NCI-H187 treated with DMSO at 0.1 percent for 48 hours (cell line): ENCODE data around the gene STX4.

Experiments
- DNase-seq: peaks from one replicate; lab custom pipeline; 2025; lab: John Stamatoyannopoulos, UW

Gene STX4

GRCh38 chr16:31064882-31065461, 31.6 kb downstream of the STX4 start:
- no peak for DNase-seq

DNA sequence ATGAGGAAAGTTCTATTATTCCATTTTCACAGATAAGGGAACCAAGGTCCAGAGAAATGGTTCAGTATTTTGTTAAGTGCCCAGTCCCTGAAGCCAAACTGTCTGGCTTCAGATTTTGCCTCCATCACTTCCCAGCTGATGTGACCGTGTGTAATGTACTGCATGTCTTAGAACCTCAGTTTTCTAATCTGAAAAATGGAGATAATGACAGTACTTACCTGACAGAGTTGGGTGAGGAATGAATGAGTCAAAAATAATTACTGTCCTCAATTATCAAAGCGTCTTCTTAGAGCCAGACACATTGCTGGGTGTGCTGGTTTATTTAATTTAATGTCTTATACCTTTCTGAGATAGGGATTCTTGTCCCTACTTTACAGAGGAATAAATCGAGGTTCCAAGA, 34.0 kb downstream of the STX4 start:
- no peak for DNase-seq

DNA sequence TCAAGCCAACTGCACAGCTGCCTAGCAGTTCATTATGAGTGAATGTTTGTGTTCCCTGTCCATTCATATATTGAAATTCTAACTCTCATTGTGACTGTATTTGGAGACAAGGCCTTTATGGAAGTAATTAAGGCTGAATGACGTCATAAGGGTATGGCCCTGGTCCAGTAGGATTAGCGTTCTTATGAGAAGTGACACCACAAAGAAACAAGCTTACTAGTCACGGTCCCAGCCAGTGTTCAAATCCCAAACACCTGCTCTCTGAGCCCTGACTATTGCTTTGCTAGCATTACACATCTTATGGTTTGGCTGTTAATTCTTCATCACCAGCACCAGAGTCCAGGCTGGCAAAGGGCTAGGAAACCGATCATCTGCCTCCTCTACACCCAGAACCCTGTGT, 38.5 kb downstream of the STX4 start:
- DNase-seq: no peak

GRCh38 chr16:31072540-31073141, 39.3 kb downstream of the STX4 start:
- no peak for DNase-seq

DNA sequence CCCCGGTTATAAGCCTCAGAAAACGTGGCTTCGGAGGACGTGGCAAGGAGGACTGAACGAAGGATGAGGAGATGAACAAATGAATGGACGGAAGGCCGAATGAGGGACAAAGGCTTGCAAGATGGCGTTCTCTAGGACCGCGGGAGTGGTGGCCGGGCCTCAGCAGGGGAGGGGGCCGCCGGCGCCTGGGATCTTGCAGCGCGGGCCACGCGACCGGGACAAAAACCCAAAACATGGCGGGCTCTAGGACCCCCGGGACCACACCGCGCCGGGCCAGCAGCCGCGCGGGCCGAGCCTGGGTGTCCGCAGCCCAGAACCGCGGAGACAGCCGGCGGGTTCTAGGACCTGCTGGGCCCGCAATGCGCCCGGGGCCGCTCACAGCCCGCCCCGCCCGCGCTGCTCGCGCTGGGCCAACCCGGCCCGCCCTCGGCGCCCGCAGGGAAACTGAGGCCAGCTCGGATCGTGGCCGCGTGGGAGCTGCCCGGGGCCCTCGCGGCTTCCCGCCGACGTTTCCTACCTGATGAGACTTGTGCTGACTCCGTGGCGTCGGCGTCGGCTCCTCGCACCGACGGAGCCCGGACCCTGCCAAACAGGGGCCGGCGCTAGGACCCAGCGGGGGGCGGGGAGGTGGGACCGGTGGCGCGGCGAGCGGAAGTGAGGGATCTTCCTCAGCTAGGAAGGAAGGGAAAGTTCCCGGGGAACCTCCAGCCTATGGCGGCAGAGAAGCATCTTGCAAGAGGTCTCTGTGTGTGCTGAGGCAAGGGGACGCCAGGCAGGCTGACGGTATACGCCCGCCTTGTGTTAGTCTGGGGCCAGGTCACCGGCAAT, 40.0 kb downstream of the STX4 start:
- DNase-seq: no peak

GRCh38 chr16:31073970-31074813, 40.8 kb downstream of the STX4 start, which contains the start of the genes ZNF646 and ZNF668:
Gene ZNF646 (plus strand): TSS chr16:31074422. CDS start chr16:31076325, 1,903 bp downstream.
Gene ZNF668 (minus strand): TSS chr16:31074240. CDS start chr16:31064459, 9,781 bp downstream.
- peak; percentile 90 for DNase-seq

GRCh38 chr16:31074814-31075183, 41.4 kb downstream of the STX4 start:
- no peak for DNase-seq

- DNase-seq: no peak
Observed at GRCh38 chr16:31076319-31076718, 43.0 kb downstream of the STX4 start.

GRCh38 chr16:31077024-31077423, 43.7 kb downstream of the STX4 start:
- DNase-seq: no peak

DNA sequence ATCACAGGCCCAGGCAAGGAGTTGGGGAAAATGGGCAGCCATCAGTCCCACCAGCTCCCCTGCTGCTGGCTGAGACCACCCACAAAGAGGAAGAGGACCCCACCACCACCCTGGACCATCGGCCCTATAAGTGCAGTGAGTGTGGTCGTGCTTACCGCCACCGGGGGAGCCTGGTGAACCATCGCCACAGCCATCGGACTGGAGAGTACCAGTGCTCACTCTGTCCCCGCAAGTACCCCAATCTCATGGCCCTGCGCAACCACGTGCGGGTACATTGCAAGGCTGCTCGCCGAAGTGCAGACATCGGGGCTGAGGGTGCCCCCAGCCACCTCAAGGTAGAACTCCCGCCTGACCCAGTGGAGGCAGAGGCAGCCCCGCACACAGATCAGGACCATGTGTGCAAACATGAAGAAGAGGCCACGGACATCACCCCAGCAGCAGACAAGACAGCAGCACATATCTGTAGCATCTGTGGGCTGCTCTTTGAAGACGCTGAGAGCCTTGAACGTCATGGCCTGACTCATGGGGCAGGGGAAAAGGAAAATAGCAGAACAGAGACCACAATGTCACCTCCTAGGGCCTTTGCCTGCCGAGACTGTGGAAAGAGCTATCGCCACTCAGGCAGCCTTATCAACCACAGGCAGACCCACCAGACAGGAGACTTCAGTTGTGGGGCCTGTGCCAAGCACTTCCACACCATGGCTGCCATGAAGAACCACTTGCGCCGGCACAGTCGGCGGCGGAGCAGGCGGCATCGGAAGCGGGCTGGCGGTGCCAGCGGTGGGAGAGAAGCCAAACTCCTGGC, 44.4 kb downstream of the STX4 start:
- DNase-seq: no peak

- no peak for DNase-seq
Observed at GRCh38 chr16:31078597-31079341, 45.4 kb downstream of the STX4 start.

DNA sequence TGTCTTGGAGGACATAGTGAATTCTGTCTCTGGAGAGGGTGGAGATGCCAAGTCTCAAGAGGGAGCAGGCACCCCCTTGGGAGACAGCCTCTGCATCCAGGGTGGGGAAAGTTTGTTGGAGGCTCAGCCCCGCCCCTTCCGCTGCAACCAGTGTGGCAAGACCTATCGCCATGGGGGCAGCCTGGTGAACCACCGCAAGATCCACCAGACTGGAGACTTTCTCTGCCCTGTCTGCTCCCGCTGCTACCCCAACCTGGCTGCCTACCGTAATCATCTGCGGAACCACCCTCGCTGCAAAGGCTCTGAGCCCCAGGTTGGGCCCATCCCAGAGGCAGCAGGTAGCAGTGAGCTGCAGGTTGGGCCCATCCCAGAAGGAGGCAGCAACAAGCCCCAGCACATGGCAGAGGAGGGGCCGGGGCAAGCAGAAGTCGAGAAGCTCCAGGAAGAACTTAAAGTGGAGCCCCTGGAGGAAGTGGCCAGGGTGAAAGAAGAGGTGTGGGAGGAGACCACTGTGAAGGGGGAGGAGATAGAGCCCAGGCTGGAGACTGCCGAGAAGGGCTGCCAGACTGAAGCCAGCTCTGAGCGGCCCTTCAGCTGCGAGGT, 46.1 kb downstream of the STX4 start:
- DNase-seq: no peak

DNA sequence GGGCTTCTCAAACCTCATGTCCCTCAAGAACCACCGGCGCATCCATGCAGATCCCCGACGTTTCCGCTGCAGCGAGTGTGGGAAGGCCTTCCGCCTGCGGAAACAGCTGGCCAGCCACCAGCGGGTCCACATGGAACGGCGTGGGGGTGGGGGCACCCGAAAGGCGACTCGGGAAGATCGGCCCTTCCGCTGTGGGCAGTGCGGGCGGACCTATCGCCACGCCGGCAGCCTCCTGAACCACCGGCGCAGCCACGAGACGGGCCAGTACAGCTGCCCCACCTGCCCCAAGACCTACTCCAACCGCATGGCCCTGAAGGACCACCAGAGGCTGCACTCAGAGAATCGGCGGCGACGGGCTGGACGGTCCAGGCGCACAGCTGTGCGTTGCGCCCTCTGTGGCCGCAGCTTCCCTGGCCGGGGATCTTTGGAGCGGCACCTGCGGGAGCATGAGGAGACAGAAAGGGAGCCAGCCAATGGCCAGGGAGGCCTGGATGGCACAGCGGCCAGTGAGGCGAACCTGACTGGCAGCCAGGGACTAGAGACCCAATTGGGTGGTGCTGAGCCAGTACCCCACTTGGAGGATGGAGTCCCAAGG, 46.8 kb downstream of the STX4 start:
- DNase-seq: no peak

GRCh38 chr16:31080756-31081419, 47.5 kb downstream of the STX4 start:
- no peak for DNase-seq

- DNase-seq: no peak
Observed at GRCh38 chr16:31081428-31082351, 48.3 kb downstream of the STX4 start.

DNA sequence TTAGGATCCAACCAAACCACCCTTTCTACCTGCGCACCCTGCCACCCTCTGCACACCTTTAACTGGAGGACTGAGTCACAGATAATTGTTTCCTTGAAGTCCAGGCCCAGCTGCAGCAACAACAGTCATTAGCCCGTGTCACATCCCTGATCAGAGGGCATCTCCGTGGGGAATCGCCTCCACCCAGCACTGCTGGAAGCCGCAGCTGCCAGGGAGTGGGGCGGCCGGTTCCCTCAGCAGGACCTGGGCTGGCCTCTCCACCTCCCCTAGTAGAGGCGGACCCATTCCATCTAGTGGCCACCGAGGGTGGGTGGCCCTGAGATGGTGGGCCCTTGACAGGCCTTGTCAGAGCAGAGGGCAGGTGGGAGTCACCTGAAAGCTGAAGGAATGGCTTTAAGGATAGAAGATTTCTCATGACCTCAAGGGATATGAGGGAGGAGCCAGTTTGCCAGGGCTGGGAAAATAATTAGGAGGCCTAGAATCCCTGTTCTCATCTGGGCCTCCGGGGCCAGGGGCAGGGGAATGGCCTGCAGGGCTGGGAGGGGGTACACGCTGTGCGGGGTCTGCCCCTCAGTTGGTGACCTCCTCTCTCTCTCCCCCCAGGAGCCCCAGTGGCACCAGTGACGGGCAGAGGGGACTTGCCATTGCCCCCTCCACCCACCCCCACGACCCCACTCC, 49.1 kb downstream of the STX4 start:
- no peak for DNase-seq

DNA sequence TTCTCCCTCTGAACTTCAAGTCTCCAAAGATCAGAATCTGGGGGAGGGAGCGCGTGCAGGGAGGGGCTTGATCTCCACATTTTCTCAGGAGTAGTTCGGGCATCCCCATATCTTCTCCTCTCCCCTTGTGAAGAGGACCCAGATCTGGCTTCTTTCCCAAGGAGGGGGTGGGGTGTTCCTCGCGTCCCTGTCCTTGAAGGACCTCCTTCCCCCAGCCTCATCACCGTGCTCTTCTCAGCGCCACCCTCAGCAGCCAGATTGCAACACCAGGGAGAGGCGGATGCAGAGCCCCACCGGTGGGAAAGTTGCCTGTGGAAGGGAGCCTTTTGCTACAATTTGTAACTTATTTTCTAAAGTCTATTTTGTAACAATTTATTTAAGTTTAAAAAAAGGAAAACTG, 49.7 kb downstream of the STX4 start:
- DNase-seq: no peak

GRCh38 chr16:31083556-31083955, 50.2 kb downstream of the STX4 start:
- DNase-seq: no peak
